Measurements from ENCODE around the gene MBD5.

The MBD5 gene

DNA sequence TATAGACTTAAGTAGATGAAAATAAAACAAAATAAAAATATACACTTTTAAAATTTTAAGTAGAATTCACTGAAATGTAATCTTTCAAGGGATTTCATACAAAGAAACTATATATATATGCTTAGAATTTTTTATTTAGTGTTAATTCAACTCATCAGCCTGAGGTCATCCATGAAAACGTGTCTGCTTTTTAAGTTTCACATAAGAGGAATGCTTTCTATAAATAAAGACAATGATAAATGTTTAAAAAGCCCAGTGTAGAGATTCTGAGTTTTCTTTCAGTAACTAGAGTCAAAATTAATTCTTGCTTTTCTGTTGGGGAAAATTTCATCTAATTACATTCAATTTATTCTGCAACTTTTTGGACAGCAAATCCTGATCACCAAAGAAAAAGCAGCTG is 213.3 kb downstream of the MBD5 start:
- no peak overlapping the region for H3K4me3 ChIP-seq (ENCODE audit: low read length)
- no peak overlapping the region for H3K9ac ChIP-seq (ENCODE audit: low read length)
- H3K4me1 ChIP-seq (ENCODE audit: control insufficient read depth, low read depth, low read length), result no peaks in the 10 kb centered on the region
- H3K9me3 ChIP-seq (ENCODE audit: control insufficient read depth, low read depth, low read length), result no peaks in the 10 kb centered on the region
- H3K36me3 ChIP-seq (ENCODE audit: control insufficient read depth, low read depth, low read length), result peaks cover 3% of the 10 kb centered on the region
- no peaks in the 10 kb centered on the region for H3K27me3 ChIP-seq (ENCODE audit: control insufficient read depth, insufficient read depth, low read length)
- no peak overlapping the region for H3K27ac ChIP-seq (ENCODE audit: low read length)

DNA sequence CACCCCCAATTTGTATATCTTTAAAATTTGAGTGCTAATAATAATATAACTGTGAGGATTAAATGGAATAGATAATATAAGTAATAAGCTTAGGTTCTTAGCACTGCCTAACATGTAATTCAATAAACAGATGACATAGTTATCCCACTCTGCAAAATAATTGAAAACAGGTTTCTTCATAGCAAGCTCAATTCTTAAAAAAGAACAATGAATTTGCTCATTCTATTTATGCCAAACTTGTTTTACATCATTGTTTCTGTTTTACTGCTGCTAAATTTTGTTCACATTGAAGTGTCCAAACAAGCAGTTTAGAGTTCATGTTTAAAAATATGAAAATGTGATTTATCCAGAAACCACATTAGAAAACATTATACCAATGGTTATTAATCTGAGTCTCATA is 217.0 kb downstream of the MBD5 start:
- Histone ChIP-seq H3K36me3 (ENCODE audit: control insufficient read depth, low read depth, low read length) (peaks cover 3% of the 10 kb centered on the region), H3K9ac (ENCODE audit: low read length) (no peak overlapping the region), H3K9me3 (ENCODE audit: control insufficient read depth, low read depth, low read length) (no peaks in the 10 kb centered on the region), H3K4me3 (ENCODE audit: low read length) (no peak overlapping the region), H3K27me3 (ENCODE audit: control insufficient read depth, insufficient read depth, low read length) (no peaks in the 10 kb centered on the region), H3K4me1 (ENCODE audit: control insufficient read depth, low read depth, low read length) (no peaks in the 10 kb centered on the region), H3K27ac (ENCODE audit: low read length) (no peak overlapping the region)

GRCh38 chr2:148238561-148238960 is 217.7 kb downstream of the MBD5 start:
- H3K9ac ChIP-seq (ENCODE audit: low read length), result no peak overlapping the region
- no peak overlapping the region for H3K4me3 ChIP-seq (ENCODE audit: low read length)
- H3K9me3 ChIP-seq (ENCODE audit: control insufficient read depth, low read depth, low read length), result no peaks in the 10 kb centered on the region
- H3K27me3 ChIP-seq (ENCODE audit: control insufficient read depth, insufficient read depth, low read length), result no peaks in the 10 kb centered on the region
- H3K4me1 ChIP-seq (ENCODE audit: control insufficient read depth, low read depth, low read length), result no peaks in the 10 kb centered on the region
- peaks cover 3% of the 10 kb centered on the region for H3K36me3 ChIP-seq (ENCODE audit: control insufficient read depth, low read depth, low read length)
- no peak overlapping the region for H3K27ac ChIP-seq (ENCODE audit: low read length)

DNA sequence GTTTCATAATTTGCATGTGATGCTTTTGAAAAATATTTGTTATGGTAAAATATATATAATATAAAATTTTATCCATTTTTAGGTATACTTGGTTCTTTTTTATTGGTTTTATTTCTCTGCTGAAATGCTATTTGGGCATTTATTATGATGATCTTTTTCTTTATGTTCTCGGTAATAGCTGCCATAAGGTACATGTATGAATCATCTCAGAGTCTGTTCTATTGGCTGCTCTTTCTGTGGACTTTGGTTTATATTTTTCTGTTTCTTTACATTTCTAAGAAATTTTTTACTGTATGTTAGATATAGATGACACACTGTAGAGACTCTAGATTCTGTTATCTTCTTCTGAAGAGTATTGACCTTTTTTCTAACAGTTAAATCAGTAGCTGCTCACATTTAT is 219.9 kb downstream of the MBD5 start:
- Histone ChIP-seq H3K9ac (ENCODE audit: low read length) (no peak overlapping the region), H3K4me1 (ENCODE audit: control insufficient read depth, low read depth, low read length) (no peaks in the 10 kb centered on the region), H3K27me3 (ENCODE audit: control insufficient read depth, insufficient read depth, low read length) (no peaks in the 10 kb centered on the region), H3K27ac (ENCODE audit: low read length) (no peak overlapping the region), H3K36me3 (ENCODE audit: control insufficient read depth, low read depth, low read length) (peaks cover 3% of the 10 kb centered on the region), H3K9me3 (ENCODE audit: control insufficient read depth, low read depth, low read length) (no peaks in the 10 kb centered on the region), H3K4me3 (ENCODE audit: low read length) (no peak overlapping the region)

- no peak overlapping the region for H3K27ac ChIP-seq (ENCODE audit: low read length)
- no peaks in the 10 kb centered on the region for H3K27me3 ChIP-seq (ENCODE audit: control insufficient read depth, insufficient read depth, low read length)
- H3K36me3 ChIP-seq (ENCODE audit: control insufficient read depth, low read depth, low read length), result no peaks in the 10 kb centered on the region
- H3K4me1 ChIP-seq (ENCODE audit: control insufficient read depth, low read depth, low read length), result no peaks in the 10 kb centered on the region
- no peak overlapping the region for H3K9ac ChIP-seq (ENCODE audit: low read length)
- H3K4me3 ChIP-seq (ENCODE audit: low read length), result no peak overlapping the region
- H3K9me3 ChIP-seq (ENCODE audit: control insufficient read depth, low read depth, low read length), result no peaks in the 10 kb centered on the region
These were observed 223.9 kb downstream of the MBD5 start for GRCh38 chr2:148244593-148245292.

DNA sequence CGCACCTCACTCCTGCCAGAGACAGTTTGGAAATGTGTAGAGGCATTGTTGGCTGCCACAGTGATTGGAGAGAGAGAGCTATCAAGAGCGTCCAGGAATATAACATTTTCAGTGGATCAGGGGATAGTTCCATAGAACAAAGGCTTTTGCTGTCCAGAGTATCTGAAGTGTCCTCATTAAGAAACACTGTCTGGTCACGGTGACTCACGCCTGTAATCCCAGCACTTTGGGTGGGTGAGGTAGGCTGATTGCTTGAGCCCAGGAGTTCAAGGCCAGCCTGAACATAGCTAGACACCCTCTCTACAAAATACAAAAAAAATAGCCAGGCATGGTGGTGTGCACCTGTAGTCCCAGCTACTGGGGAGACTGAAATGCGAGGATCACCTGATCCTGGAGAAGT is 231.1 kb downstream of the MBD5 start:
- Histone ChIP-seq H3K4me1 (ENCODE audit: control insufficient read depth, low read depth, low read length) (no peaks in the 10 kb centered on the region), H3K27me3 (ENCODE audit: control insufficient read depth, insufficient read depth, low read length) (no peaks in the 10 kb centered on the region), H3K4me3 (ENCODE audit: low read length) (no peak overlapping the region), H3K36me3 (ENCODE audit: control insufficient read depth, low read depth, low read length) (no peaks in the 10 kb centered on the region), H3K9me3 (ENCODE audit: control insufficient read depth, low read depth, low read length) (peaks cover 5% of the 10 kb centered on the region), H3K27ac (ENCODE audit: low read length) (no peak overlapping the region), H3K9ac (ENCODE audit: low read length) (no peak overlapping the region)

DNA sequence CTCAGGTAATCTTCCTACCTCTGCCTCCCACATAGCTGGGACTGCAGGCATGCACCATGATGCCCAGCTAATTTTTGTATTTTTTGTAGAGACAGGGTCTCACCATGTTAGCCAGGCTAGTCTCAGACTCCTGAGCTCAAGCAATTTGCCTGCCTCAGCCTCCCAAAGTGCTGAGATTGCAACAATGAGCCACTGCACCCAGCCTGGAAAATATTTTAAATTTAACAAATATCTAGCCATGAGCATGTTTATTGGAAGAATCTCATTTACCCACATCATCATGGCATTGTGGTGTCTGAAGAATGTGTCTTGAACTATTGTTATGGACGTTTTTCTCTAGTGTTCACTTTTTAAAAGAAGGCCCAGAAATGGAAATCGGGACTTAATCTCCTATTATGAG is 231.8 kb downstream of the MBD5 start:
- Histone ChIP-seq H3K4me1 (ENCODE audit: control insufficient read depth, low read depth, low read length) (no peaks in the 10 kb centered on the region), H3K9ac (ENCODE audit: low read length) (no peak overlapping the region), H3K9me3 (ENCODE audit: control insufficient read depth, low read depth, low read length) (peaks cover 5% of the 10 kb centered on the region), H3K36me3 (ENCODE audit: control insufficient read depth, low read depth, low read length) (no peaks in the 10 kb centered on the region), H3K27me3 (ENCODE audit: control insufficient read depth, insufficient read depth, low read length) (no peaks in the 10 kb centered on the region), H3K27ac (ENCODE audit: low read length) (no peak overlapping the region), H3K4me3 (ENCODE audit: low read length) (no peak overlapping the region)

GRCh38 chr2:148253685-148254084 is 232.8 kb downstream of the MBD5 start:
- Histone ChIP-seq H3K4me1 (ENCODE audit: control insufficient read depth, low read depth, low read length) (no peaks in the 10 kb centered on the region), H3K27ac (ENCODE audit: low read length) (no peak overlapping the region), H3K27me3 (ENCODE audit: control insufficient read depth, insufficient read depth, low read length) (no peaks in the 10 kb centered on the region), H3K36me3 (ENCODE audit: control insufficient read depth, low read depth, low read length) (no peaks in the 10 kb centered on the region), H3K9me3 (ENCODE audit: control insufficient read depth, low read depth, low read length) (peaks cover 5% of the 10 kb centered on the region), H3K4me3 (ENCODE audit: low read length) (no peak overlapping the region), H3K9ac (ENCODE audit: low read length) (no peak overlapping the region)

DNA sequence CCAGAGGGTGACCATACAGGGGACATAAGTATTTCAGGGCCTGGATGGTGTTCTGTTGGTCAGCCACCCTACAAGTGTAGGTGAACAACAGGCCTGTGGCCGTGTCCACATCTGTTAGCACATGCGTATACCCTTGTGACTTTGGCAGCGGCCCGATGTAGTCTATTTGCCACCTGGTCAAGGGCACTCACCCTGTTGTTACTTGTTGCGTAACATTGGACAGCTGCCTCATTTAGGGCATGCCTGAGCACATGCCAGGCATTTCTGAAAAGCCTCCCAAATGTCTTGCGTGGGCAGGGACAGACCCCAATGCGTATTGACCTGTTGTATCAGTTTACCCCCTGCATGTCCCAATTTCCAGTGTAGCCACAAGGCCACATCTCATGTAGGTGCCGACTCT is 235.0 kb downstream of the MBD5 start:
- no peak overlapping the region for H3K9ac ChIP-seq (ENCODE audit: low read length)
- H3K4me1 ChIP-seq (ENCODE audit: control insufficient read depth, low read depth, low read length), result no peaks in the 10 kb centered on the region
- no peaks in the 10 kb centered on the region for H3K27me3 ChIP-seq (ENCODE audit: control insufficient read depth, insufficient read depth, low read length)
- peaks cover 17% of the 10 kb centered on the region for H3K9me3 ChIP-seq (ENCODE audit: control insufficient read depth, low read depth, low read length)
- H3K27ac ChIP-seq (ENCODE audit: low read length), result no peak overlapping the region
- no peaks in the 10 kb centered on the region for H3K36me3 ChIP-seq (ENCODE audit: control insufficient read depth, low read depth, low read length)
- H3K4me3 ChIP-seq (ENCODE audit: low read length), result no peak overlapping the region

- Histone ChIP-seq H3K27me3 (ENCODE audit: control insufficient read depth, insufficient read depth, low read length) (no peaks in the 10 kb centered on the region), H3K4me3 (ENCODE audit: low read length) (no peak overlapping the region), H3K9ac (ENCODE audit: low read length) (no peak overlapping the region), H3K4me1 (ENCODE audit: control insufficient read depth, low read depth, low read length) (no peaks in the 10 kb centered on the region), H3K36me3 (ENCODE audit: control insufficient read depth, low read depth, low read length) (no peaks in the 10 kb centered on the region), H3K9me3 (ENCODE audit: control insufficient read depth, low read depth, low read length) (peaks cover 17% of the 10 kb centered on the region), H3K27ac (ENCODE audit: low read length) (no peak overlapping the region)
These were observed 236.4 kb downstream of the MBD5 start for GRCh38 chr2:148257276-148257675.

- H3K9me3 ChIP-seq (ENCODE audit: control insufficient read depth, low read depth, low read length), result peaks cover 17% of the 10 kb centered on the region
- H3K27me3 ChIP-seq (ENCODE audit: control insufficient read depth, insufficient read depth, low read length), result no peaks in the 10 kb centered on the region
- H3K4me3 ChIP-seq (ENCODE audit: low read length), result no peak overlapping the region
- H3K36me3 ChIP-seq (ENCODE audit: control insufficient read depth, low read depth, low read length), result no peaks in the 10 kb centered on the region
- H3K27ac ChIP-seq (ENCODE audit: low read length), result no peak overlapping the region
- no peak overlapping the region for H3K9ac ChIP-seq (ENCODE audit: low read length)
- H3K4me1 ChIP-seq (ENCODE audit: control insufficient read depth, low read depth, low read length), result no peaks in the 10 kb centered on the region
These were observed 237.2 kb downstream of the MBD5 start for GRCh38 chr2:148258124-148258523.

GRCh38 chr2:148259674-148260073 is 238.8 kb downstream of the MBD5 start:
- no peaks in the 10 kb centered on the region for H3K36me3 ChIP-seq (ENCODE audit: control insufficient read depth, low read depth, low read length)
- H3K9me3 ChIP-seq (ENCODE audit: control insufficient read depth, low read depth, low read length), result peaks cover 12% of the 10 kb centered on the region
- H3K27me3 ChIP-seq (ENCODE audit: control insufficient read depth, insufficient read depth, low read length), result no peaks in the 10 kb centered on the region
- no peak overlapping the region for H3K9ac ChIP-seq (ENCODE audit: low read length)
- H3K27ac ChIP-seq (ENCODE audit: low read length), result no peak overlapping the region
- no peak overlapping the region for H3K4me3 ChIP-seq (ENCODE audit: low read length)
- H3K4me1 ChIP-seq (ENCODE audit: control insufficient read depth, low read depth, low read length), result no peaks in the 10 kb centered on the region
